ENCODE measurements around the gene PRR22. TPM values are rescaled to one million over a fixed set of nuclear protein-coding genes. Genes with fewer than 3 reads are reported as not detected.

The PRR22 gene
- total RNA-seq, 1 experiment from 2014 or later, result 6.3 TPM

DNA sequence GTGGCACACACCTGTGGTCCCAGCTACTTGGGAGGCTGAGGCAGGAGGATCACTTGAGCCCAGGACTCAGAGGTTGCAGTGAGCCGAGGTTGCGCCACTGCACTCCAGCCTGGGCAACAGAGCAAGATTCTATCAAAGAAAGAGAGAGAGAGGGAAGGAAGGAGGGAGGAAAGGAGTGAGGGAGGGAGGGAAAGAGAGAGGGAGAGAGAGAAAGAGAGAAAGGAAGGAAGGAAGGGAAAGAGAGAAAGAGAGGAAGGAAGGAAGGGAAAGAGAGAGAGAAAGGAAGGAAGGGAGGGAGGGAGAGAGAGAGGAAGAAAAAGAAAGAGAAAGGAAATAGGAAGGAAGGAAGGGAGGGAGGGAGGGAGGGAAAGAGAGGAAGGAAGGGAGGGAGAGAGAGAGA, 32.7 kb upstream of the PRR22 start:
- H3K27me3 Mint-ChIP-seq (ENCODE audit: unreplicated experiment), result no peaks in the 10 kb centered on the region
- no peaks in the 10 kb centered on the region for H3K9me3 Mint-ChIP-seq (ENCODE audit: low read depth, unreplicated experiment)
- H3K4me3 Mint-ChIP-seq (ENCODE audit: low read depth, unreplicated experiment), result no peak overlapping the region
- TF ChIP-seq CTCF (IDR thresholded peaks at IDR 0.05; ENCODE audit: unreplicated experiment), result no peak
- no TSS peak for BruUV-seq (replicated peaks)
- intact Hi-C loops (cut with micrococcal nuclease; ENCODE audit: unreplicated experiment), result no loop called here
- CTCF ChIA-PET, result no interaction called here
- H3K36me3 Mint-ChIP-seq (ENCODE audit: insufficient read depth, unreplicated experiment), result peaks cover 9% of the 10 kb centered on the region
- no peak overlapping the region for H3K27ac Mint-ChIP-seq (ENCODE audit: unreplicated experiment)
- DNase-seq, result no peak
- H3K4me1 Mint-ChIP-seq (ENCODE audit: low read depth, unreplicated experiment), result peaks cover 23% of the 10 kb centered on the region

- intact Hi-C loops (cut with micrococcal nuclease; ENCODE audit: unreplicated experiment), result no loop called here
- H3K9me3 Mint-ChIP-seq (ENCODE audit: low read depth, unreplicated experiment), result no peaks in the 10 kb centered on the region
- CTCF ChIA-PET, result interaction anchor here (1.0 kb wide), 1 partner anchor 32 kb away, joined by 3 read pairs; no protein-coding TSS in a partner anchor
- no TSS peak for BruUV-seq (replicated peaks)
- H3K36me3 Mint-ChIP-seq (ENCODE audit: insufficient read depth, unreplicated experiment), result peaks cover 5% of the 10 kb centered on the region
- no peak overlapping the region for H3K4me3 Mint-ChIP-seq (ENCODE audit: low read depth, unreplicated experiment)
- peaks cover 23% of the 10 kb centered on the region for H3K4me1 Mint-ChIP-seq (ENCODE audit: low read depth, unreplicated experiment)
- no peak for DNase-seq
- TF ChIP-seq CTCF (IDR thresholded peaks at IDR 0.05; ENCODE audit: unreplicated experiment), result no peak
- H3K27ac Mint-ChIP-seq (ENCODE audit: unreplicated experiment), result no peak overlapping the region
- H3K27me3 Mint-ChIP-seq (ENCODE audit: unreplicated experiment), result no peaks in the 10 kb centered on the region
Measured at GRCh38 chr19:5814852-5815246, 30.3 kb upstream of the PRR22 start.

DNA sequence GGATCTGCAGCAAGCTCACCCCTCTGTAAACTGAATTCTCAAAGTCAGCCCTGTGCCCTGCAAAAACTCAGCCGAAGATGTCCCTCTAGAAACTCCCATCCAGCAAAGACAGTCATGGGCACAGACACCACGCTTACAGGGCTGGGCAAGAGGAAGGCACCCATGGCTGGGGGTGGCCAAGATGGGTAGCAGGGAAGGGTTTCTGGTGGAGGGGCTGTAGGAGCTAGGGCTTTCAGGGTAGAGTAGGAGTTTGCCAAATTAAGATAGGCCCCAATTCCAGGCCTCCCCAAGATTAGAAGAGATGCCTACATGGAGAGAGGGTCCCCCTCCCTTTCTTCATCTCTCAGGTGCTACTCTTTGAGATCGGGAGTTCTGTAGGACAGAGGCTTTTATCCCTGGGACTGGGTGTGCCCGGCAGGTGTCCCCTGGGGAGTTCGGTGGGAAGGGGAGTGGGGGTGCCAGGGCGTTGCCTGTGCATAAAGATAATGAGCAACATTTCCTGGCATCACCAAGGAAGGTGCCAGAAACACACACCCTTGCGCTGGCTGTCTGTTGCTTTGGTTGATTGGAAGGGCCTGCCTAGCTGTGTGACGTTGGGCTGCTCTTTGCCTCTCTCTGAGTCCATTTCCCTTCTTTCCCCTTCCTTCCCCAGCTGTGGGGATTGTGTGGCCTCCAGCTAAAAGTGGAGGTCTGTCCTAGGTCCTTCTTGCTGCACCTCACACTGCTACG, 29.7 kb upstream of the PRR22 start:
- Mint-ChIP-seq H3K36me3 (ENCODE audit: insufficient read depth, unreplicated experiment) (peaks cover 5% of the 10 kb centered on the region), H3K27ac (ENCODE audit: unreplicated experiment) (no peak overlapping the region), H3K4me3 (ENCODE audit: low read depth, unreplicated experiment) (no peak overlapping the region), H3K4me1 (ENCODE audit: low read depth, unreplicated experiment) (peaks cover 23% of the 10 kb centered on the region), H3K9me3 (ENCODE audit: low read depth, unreplicated experiment) (no peaks in the 10 kb centered on the region), H3K27me3 (ENCODE audit: unreplicated experiment) (no peaks in the 10 kb centered on the region)
- TF ChIP-seq CTCF (IDR thresholded peaks at IDR 0.05; ENCODE audit: unreplicated experiment), result no peak
- BruUV-seq (replicated peaks), result no TSS peak
- no peak for DNase-seq
- CTCF ChIA-PET, result interaction anchor here (1.0 kb wide), 1 partner anchor 33 kb away, joined by 3 read pairs; no protein-coding TSS in a partner anchor
- intact Hi-C loops (cut with micrococcal nuclease; ENCODE audit: unreplicated experiment), result no loop called here

- H3K9me3 Mint-ChIP-seq (ENCODE audit: low read depth, unreplicated experiment), result no peaks in the 10 kb centered on the region
- BruUV-seq (replicated peaks), result no TSS peak
- H3K4me1 Mint-ChIP-seq (ENCODE audit: low read depth, unreplicated experiment), result no peaks in the 10 kb centered on the region
- no peak overlapping the region for H3K27ac Mint-ChIP-seq (ENCODE audit: unreplicated experiment)
- TF ChIP-seq CTCF (IDR thresholded peaks at IDR 0.05; ENCODE audit: unreplicated experiment), result no peak
- H3K27me3 Mint-ChIP-seq (ENCODE audit: unreplicated experiment), result no peaks in the 10 kb centered on the region
- intact Hi-C loops (cut with micrococcal nuclease; ENCODE audit: unreplicated experiment), result no loop called here
- H3K4me3 Mint-ChIP-seq (ENCODE audit: low read depth, unreplicated experiment), result no peak overlapping the region
- CTCF ChIA-PET, result no interaction called here
- H3K36me3 Mint-ChIP-seq (ENCODE audit: insufficient read depth, unreplicated experiment), result no peaks in the 10 kb centered on the region
- no peak for DNase-seq
Measured at GRCh38 chr19:5811117-5811516, 26.6 kb upstream of the PRR22 start.

Measured in Calu3 (cell line).